Liver (tissue), 3 donors: ENCODE data around the gene ZNRF2.

Experiments
- ATF3 ChIP-seq: IDR thresholded peaks from 2 replicates; pipeline ENCODE4 v1.6.1; 2016; ENCODE audit warnings: antibody characterized with exemption
- CTCF ChIP-seq: fragments of 150-350 bp; IDR thresholded peaks from 2 replicates; pipeline ENCODE4 v1.5.1; 2017; ENCODE audit warnings: improper control_type of control experiment, low read depth, low read length; ENCODE audit not compliant: missing input control
- EGR1 ChIP-seq, 2 donors: IDR thresholded peaks; 2 replicates each; pipeline ENCODE4 v1.6.1; 2016 to 2018; ENCODE audit warnings: antibody characterized with exemption in 2 of 2, low read depth in 2 of 2
- HNF4A ChIP-seq, 2 donors: conservative IDR thresholded peaks; 2 replicates each; pipeline ENCODE4 v1.6.1; 2016; ENCODE audit warnings: antibody characterized with exemption in 2 of 2, mild to moderate bottlenecking in 2 of 2
- RAD21 ChIP-seq, 2 donors: IDR thresholded peaks; 2 replicates each; pipeline ENCODE4 v1.6.1; 2016; ENCODE audit warnings: antibody characterized with exemption in 2 of 2, mild to moderate bottlenecking in 2 of 2
- TAF1 ChIP-seq: conservative IDR thresholded peaks from 2 replicates; pipeline ENCODE4 v1.6.1; 2016; ENCODE audit warnings: antibody characterized with exemption, mild to moderate bottlenecking
- donor health status: healthy.
- donor health status: healthy.

GRCh38 chr7:30329716-30330115 is 45.3 kb downstream of the ZNRF2 start:
- TF ChIP-seq CTCF = no peak
- no peak for TF ChIP-seq EGR1 (IDR thresholded peaks at IDR 0.05; ENCODE audit: low read depth in 2 of 2)
- TF ChIP-seq HNF4A (conservative IDR thresholded peaks at IDR 0.05) = no peak
- TF ChIP-seq ATF3 = no peak
- TF ChIP-seq RAD21 (IDR thresholded peaks at IDR 0.05) = no peak
- no peak for TF ChIP-seq TAF1
